Measurements from ENCODE around the gene PAK4. TPM values are rescaled to one million over a fixed set of nuclear protein-coding genes. Genes with fewer than 3 reads are reported as not detected.
"Not testable (repeated sequence)": the region's sequence is repeated elsewhere in the genome, so short reads cannot be mapped to it uniquely, and the experiment has no call there.

The PAK4 gene
- total and polyA plus RNA-seq, 2 donors from 2014 or later = 52.5 to 55.6 TPM

DNA sequence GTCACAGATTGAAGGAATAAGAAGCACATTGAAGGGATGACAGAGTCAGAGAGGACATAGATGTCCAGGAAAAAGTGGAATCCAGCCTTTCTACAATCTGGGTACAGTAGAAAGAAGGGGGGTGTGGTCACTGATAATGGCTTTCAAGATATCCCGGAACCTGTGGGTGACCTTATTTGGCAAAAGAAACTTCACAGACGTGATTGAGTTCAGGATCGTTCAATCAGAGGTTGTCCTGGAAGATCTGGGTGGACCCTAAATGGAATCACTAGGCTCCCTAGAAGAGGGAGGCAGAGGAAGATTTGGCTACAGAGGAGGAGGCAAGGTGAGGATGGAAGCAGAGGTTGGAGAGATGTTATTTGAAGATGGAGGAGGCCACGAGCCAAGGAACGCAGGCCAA lies 91.5 kb downstream of the PAK4 start:
- no peaks in the 10 kb centered on the region for H3K27me3 ChIP-seq (ENCODE audit: control insufficient read depth, insufficient read depth, low read length)
- H3K9ac ChIP-seq (ENCODE audit: low read length in 3 of 3) = no peak overlapping the region
- peaks cover 0 to 3% (median 0%) of the 10 kb centered on the region in 3 donors for H3K9me3 ChIP-seq (ENCODE audit: control insufficient read depth in 2 of 3, insufficient read depth in 1 of 3, low read length in 3 of 3)
- H3K4me1 ChIP-seq (ENCODE audit: control insufficient read depth in 2 of 3, insufficient read depth in 2 of 3, low read depth in 1 of 3, low read length in 3 of 3) = no peaks in the 10 kb centered on the region
- H3K36me3 ChIP-seq (ENCODE audit: control insufficient read depth in 2 of 3, insufficient read depth in 3 of 3, low read length in 3 of 3) = no peaks in the 10 kb centered on the region
- TF ChIP-seq CTCF (IDR thresholded peaks at IDR 0.05; ENCODE audit: borderline replicate concordance, extremely low read depth, insufficient read depth) = no peak
- intact Hi-C loops (cut with DNase I) = no loop called here
- no peak overlapping the region for H3K27ac ChIP-seq (ENCODE audit: low read depth in 2 of 2, low read length in 2 of 2)
- no peak for DNase-seq
- no peak overlapping the region for H3K4me3 ChIP-seq (ENCODE audit: low read length in 3 of 3)
- FAIRE-seq = no peak

DNA sequence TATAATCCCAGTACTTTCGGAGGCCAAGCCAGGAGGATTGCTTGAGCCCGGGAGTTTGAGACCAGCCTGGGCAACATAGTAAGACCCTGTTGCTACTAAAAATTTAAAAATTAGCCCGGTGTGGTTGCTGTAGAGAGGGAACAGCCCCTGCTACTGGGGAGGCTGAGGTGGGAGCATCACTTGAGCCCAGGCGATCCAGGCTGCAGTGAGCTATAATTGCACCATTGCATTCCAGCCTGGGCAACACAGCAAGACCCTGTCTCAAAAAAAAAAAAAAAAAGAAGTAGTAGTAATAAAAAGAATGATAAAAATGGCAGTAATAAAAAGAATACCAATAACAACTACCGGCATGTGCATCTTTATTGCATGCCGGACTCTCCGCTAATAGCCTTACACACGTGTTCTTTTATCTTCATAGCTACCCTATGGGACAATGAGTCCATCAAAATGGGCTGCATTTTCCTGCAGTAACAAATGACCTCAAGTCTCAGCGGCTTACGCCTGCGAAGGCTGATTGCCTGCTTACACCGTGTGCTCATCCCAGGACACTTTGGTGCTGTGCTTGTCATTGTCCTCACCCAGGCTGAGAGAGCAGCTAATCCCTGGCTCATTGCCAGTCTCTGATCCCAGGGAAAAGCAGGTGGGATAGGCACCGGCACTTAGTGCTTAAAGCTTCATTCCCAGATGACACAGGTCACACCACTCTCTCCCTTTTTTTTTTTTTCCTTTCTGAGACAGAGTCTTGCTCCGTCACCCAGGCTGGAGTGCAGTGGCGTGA lies 92.8 kb downstream of the PAK4 start:
- no peaks in the 10 kb centered on the region for H3K27me3 ChIP-seq (ENCODE audit: control insufficient read depth, insufficient read depth, low read length)
- H3K36me3 ChIP-seq (ENCODE audit: control insufficient read depth in 2 of 3, insufficient read depth in 3 of 3, low read length in 3 of 3) = no peaks in the 10 kb centered on the region
- H3K27ac ChIP-seq (ENCODE audit: low read depth in 2 of 2, low read length in 2 of 2) = no peak overlapping the region
- FAIRE-seq = no peak
- H3K9ac ChIP-seq (ENCODE audit: low read length in 3 of 3) = no peak overlapping the region
- H3K9me3 ChIP-seq (ENCODE audit: control insufficient read depth in 2 of 3, insufficient read depth in 1 of 3, low read length in 3 of 3) = peaks cover 0 to 3% (median 0%) of the 10 kb centered on the region in 3 donors
- no peak overlapping the region for H3K4me3 ChIP-seq (ENCODE audit: low read length in 3 of 3)
- no peaks in the 10 kb centered on the region for H3K4me1 ChIP-seq (ENCODE audit: control insufficient read depth in 2 of 3, insufficient read depth in 2 of 3, low read depth in 1 of 3, low read length in 3 of 3)
- intact Hi-C loops (cut with DNase I) = no loop called here
- no peak for TF ChIP-seq CTCF (IDR thresholded peaks at IDR 0.05; ENCODE audit: borderline replicate concordance, extremely low read depth, insufficient read depth)
- no peak for DNase-seq

DNA sequence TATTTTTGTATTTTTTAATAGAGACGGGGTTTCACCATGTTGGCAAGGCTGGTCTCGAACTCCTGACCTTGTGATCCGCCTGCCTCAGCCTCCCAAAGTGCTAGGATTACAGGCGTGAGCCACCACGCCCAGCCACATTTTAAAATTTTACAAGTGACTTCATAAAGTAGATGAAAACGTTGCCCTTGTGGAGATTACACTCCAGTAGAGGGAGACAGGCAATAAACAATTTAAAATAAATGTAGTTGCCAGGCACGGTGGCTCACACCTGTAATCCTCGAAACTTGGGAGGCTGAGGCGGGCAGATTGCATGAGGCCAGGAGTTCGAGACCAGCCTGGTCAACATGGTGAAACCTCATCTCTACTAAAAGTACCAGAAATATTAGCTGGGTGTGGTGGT lies 93.5 kb downstream of the PAK4 start:
- intact Hi-C loops (cut with DNase I) = not testable (repeated sequence)

DNA sequence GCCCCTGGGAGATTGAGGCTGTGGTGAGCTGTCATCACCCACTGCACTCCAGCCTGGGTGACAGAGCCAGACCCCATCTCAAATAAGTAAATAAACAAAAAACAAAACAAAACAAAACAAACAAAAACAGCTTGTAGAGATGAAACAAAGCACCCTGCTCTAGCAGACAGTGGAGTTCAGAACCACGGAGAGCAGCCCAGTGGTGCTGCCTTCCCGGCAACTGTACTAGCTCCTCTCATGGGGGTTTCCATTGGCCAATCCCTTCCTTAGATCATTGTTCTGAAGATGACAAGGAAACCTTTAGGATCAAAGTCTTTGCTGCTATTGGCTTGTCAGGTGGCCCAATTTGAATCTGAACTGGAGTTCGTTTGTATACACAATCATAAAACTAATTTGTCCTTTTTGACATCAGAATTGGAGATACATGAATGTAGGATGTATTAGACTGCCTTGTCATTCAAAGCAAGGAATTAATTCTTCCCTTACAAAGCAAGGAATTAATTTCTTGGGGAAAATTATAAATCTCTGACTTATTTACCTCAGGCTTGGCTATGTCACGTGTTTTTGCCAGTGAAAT lies 98.2 kb downstream of the PAK4 start:
- DNase-seq (peak in 3 of 5 donors; percentile 62 to 77 (median 70)), FAIRE-seq (no peak)
- intact Hi-C loops (cut with DNase I) = no loop called here

More for the DNA sequence above, 93.5 kb downstream of the PAK4 start:
- not testable (repeated sequence) for DNase-seq; H3K9ac ChIP-seq (ENCODE audit: low read length in 3 of 3); H3K27ac ChIP-seq (ENCODE audit: low read depth in 2 of 2, low read length in 2 of 2); H3K4me1 ChIP-seq (ENCODE audit: control insufficient read depth in 2 of 3, insufficient read depth in 2 of 3, low read depth in 1 of 3, low read length in 3 of 3); H3K4me3 ChIP-seq (ENCODE audit: low read length in 3 of 3); FAIRE-seq; H3K27me3 ChIP-seq (ENCODE audit: control insufficient read depth, insufficient read depth, low read length); H3K9me3 ChIP-seq (ENCODE audit: control insufficient read depth in 2 of 3, insufficient read depth in 1 of 3, low read length in 3 of 3); H3K36me3 ChIP-seq (ENCODE audit: control insufficient read depth in 2 of 3, insufficient read depth in 3 of 3, low read length in 3 of 3)

More for the DNA sequence above, 98.2 kb downstream of the PAK4 start:
- Histone ChIP-seq H3K27me3 (ENCODE audit: control insufficient read depth, insufficient read depth, low read length) (no peaks in the 10 kb centered on the region), H3K36me3 (ENCODE audit: control insufficient read depth in 2 of 3, insufficient read depth in 3 of 3, low read length in 3 of 3) (no peaks in the 10 kb centered on the region), H3K9me3 (ENCODE audit: control insufficient read depth in 2 of 3, insufficient read depth in 1 of 3, low read length in 3 of 3) (no peaks in the 10 kb centered on the region), H3K9ac (ENCODE audit: low read length in 3 of 3) (no peak overlapping the region), H3K4me3 (ENCODE audit: low read length in 3 of 3) (no peak overlapping the region), H3K27ac (ENCODE audit: low read depth in 2 of 2, low read length in 2 of 2) (no peak overlapping the region), H3K4me1 (ENCODE audit: control insufficient read depth in 2 of 3, insufficient read depth in 2 of 3, low read depth in 1 of 3, low read length in 3 of 3) (no peaks in the 10 kb centered on the region)
- TF ChIP-seq CTCF (IDR thresholded peaks at IDR 0.05; ENCODE audit: borderline replicate concordance, extremely low read depth, insufficient read depth) = no peak
